Activated T-cell treated with anti-CD3 and anti-CD28 coated beads for 1 hour (primary cell): ENCODE measurements around the gene CSAG1.
"Not testable (repeated sequence)": the region's sequence is repeated elsewhere in the genome, so short reads cannot be mapped to it uniquely, and the experiment has no call there.

Experiments
- DNase-seq: peaks from one replicate; pipeline ENCODE4 v3.0.0-alpha.2; 2020; ENCODE audit warnings: low read depth

Gene CSAG1

GRCh38 chrX:152733261-152733975, at the start of gene CSAG1, which contains the start of gene MAGEA12:
TSS of gene CSAG1 (minus strand) at chrX:152733721. CDS start at chrX:152732460, 1,261 bp downstream.
TSS of gene MAGEA12 (plus strand) at chrX:152733757. CDS start at chrX:152736162, 2,405 bp downstream.
- no peak for DNase-seq

GRCh38 chrX:152769549-152770289, 36.2 kb upstream of the CSAG1 start, which contains the start of gene MAGEA6:
TSS of gene MAGEA6 (minus strand) at chrX:152769689. CDS start at chrX:152767650, 2,039 bp downstream.
- DNase-seq: not testable (repeated sequence)

GRCh38 chrX:152766562-152766961, 33.0 kb upstream of the CSAG1 start:
- not testable (repeated sequence) for DNase-seq

- not testable (repeated sequence) for DNase-seq
These were observed 28.1 kb upstream of the CSAG1 start for GRCh38 chrX:152761582-152761981.

- DNase-seq: not testable (repeated sequence)
These were observed 26.0 kb upstream of the CSAG1 start for GRCh38 chrX:152759544-152759943.

GRCh38 chrX:152758918-152759317, 25.4 kb upstream of the CSAG1 start, which contains the start of gene CSAG3:
TSS of gene CSAG3 (plus strand) at chrX:152759218.
- DNase-seq: not testable (repeated sequence)

GRCh38 chrX:152754871-152755270, 21.4 kb upstream of the CSAG1 start:
- DNase-seq: not testable (repeated sequence)

- not testable (repeated sequence) for DNase-seq
These were observed 20.4 kb upstream of the CSAG1 start, which contains the start of gene MAGEA2 for GRCh38 chrX:152753686-152754650. TSS of gene MAGEA2 (minus strand) at chrX:152753842. CDS start at chrX:152751363, 2,479 bp downstream.

GRCh38 chrX:152738560-152738959, 5.0 kb upstream of the CSAG1 start:
- no peak for DNase-seq

- not testable (repeated sequence) for DNase-seq
These were observed 3.0 kb upstream of the CSAG1 start for GRCh38 chrX:152736528-152736927.

- no peak for DNase-seq
These were observed 2.5 kb upstream of the CSAG1 start for GRCh38 chrX:152735860-152736511.

GRCh38 chrX:152735101-152735500, 1.6 kb upstream of the CSAG1 start:
- no peak for DNase-seq

GRCh38 chrX:152734143-152734858, 780 bp upstream of the CSAG1 start:
- not testable (repeated sequence) for DNase-seq

- no peak for DNase-seq
These were observed 8.1 kb downstream of the CSAG1 start for GRCh38 chrX:152725409-152725808.

GRCh38 chrX:152713815-152714787, 19.4 kb downstream of the CSAG1 start, which contains the start of gene MAGEA2B:
TSS of gene MAGEA2B (plus strand) at chrX:152714628. CDS start at chrX:152717107, 2,479 bp downstream.
- not testable (repeated sequence) for DNase-seq

GRCh38 chrX:152713195-152713594, 20.3 kb downstream of the CSAG1 start:
- not testable (repeated sequence) for DNase-seq

GRCh38 chrX:152709173-152709572, 24.3 kb downstream of the CSAG1 start, which contains the start of gene CSAG2:
TSS of gene CSAG2 (minus strand) at chrX:152709273. CDS start at chrX:152709112, 161 bp downstream.
- DNase-seq: not testable (repeated sequence)

- not testable (repeated sequence) for DNase-seq
These were observed 27.0 kb downstream of the CSAG1 start for GRCh38 chrX:152706500-152706899.

GRCh38 chrX:152700390-152700789, 33.1 kb downstream of the CSAG1 start:
- not testable (repeated sequence) for DNase-seq
